ENCODE data around the gene TCF7L2.

The TCF7L2 gene

GRCh38 chr10:113126229-113127201, 176.5 kb downstream of the TCF7L2 start:
- WGBS (ENCODE audit: extremely low coverage, insufficient coverage, insufficient read length), result no CpG with 5 or more reads among the region's 53 CpGs
- H3K36me3 ChIP-seq (ENCODE audit: control insufficient read depth in 1 of 2, insufficient read depth in 2 of 2, low read length in 2 of 2), result no peaks in the 10 kb centered on the region
- no peaks in the 10 kb centered on the region for H3K9me3 ChIP-seq (ENCODE audit: insufficient read depth, low read depth, low read length)
- no peak overlapping the region for H2BK5ac ChIP-seq (ENCODE audit: low read depth, low read length, poor library complexity)
- no peak overlapping the region for H4K91ac ChIP-seq (ENCODE audit: low read depth, low read length)
- no peaks in the 10 kb centered on the region for H3K27me3 ChIP-seq (ENCODE audit: insufficient read depth, low read length)
- H2BK12ac ChIP-seq (ENCODE audit: low read length), result no peak overlapping the region
- H2AK5ac ChIP-seq (ENCODE audit: low read length), result no peak overlapping the region
- peak in 1 of 2 donors; percentile 39 for DNase-seq
- H3K23ac ChIP-seq (ENCODE audit: low read length), result no peak overlapping the region
- H2AFZ ChIP-seq (ENCODE audit: insufficient read depth, low read length, poor library complexity), result no peak overlapping the region
- peak overlapping the region; percentile 51 for H3K4me2 ChIP-seq (ENCODE audit: low read length)
- no peak overlapping the region for H3K18ac ChIP-seq (ENCODE audit: low read length)
- H3K27ac ChIP-seq (ENCODE audit: low read depth, low read length), result no peak overlapping the region
- H3K4me1 ChIP-seq (ENCODE audit: control insufficient read depth in 1 of 2, insufficient read depth in 2 of 2, low read length in 2 of 2), result peaks cover 7 to 12% of the 10 kb centered on the region in 2 experiments
- no peak overlapping the region for H4K12ac ChIP-seq (ENCODE audit: low read depth, low read length)
- peaks cover 5% of the 10 kb centered on the region for H3K79me2 ChIP-seq (ENCODE audit: control insufficient read depth, insufficient read depth, low read length, poor library complexity)
- H4K8ac ChIP-seq (ENCODE audit: low read depth, low read length), result no peak overlapping the region
- no peak overlapping the region for H3K9ac ChIP-seq (ENCODE audit: low read length)
- peak overlapping the region; percentile 53 for H3K4me3 ChIP-seq (ENCODE audit: low read depth, low read length)
- H3K4ac ChIP-seq (ENCODE audit: low read depth, low read length), result no peak overlapping the region
- H3K14ac ChIP-seq (ENCODE audit: low read length), result no peak overlapping the region
- H3K79me1 ChIP-seq (ENCODE audit: low read length), result no peaks in the 10 kb centered on the region
- no peak overlapping the region for H2BK120ac ChIP-seq (ENCODE audit: insufficient read depth, low read length, poor library complexity)

DNA sequence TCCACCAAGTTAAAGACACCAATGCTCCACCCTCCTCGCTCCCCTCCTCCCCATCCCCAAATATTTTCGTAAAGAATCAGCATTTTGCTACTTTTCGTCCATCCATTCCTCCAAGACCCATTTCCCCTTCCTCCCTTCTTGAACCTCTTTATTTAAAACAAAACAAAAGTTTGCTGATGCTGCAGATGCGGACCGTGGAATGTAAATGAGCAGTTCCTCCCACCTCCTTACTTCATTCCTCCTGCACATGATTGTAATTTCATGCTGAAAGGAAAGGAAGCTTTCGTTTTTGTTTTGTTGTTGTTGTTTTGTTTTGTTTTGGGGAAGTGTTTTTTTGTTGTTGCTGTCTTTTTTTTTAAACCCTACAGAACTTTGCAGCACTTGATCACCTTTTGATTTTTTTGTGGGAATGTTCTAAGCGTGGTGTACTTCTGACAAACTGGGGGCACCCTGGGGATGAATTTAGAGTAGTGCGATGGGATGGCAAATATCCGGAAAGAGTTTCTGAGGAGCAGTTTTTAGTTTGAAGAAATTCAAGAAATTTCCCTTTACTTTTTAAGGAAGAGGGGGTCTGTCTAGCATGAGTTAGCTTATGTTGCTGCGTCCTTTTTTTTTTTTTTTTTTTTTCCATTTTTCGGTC, 177.3 kb downstream of the TCF7L2 start:
- H4K12ac ChIP-seq (ENCODE audit: low read depth, low read length), result no peak overlapping the region

GRCh38 chr10:113127901-113128283, 177.8 kb downstream of the TCF7L2 start:
- Histone ChIP-seq H2BK12ac (ENCODE audit: low read length) (no peak overlapping the region), H3K9me3 (ENCODE audit: insufficient read depth, low read depth, low read length) (no peaks in the 10 kb centered on the region), H3K23ac (ENCODE audit: low read length) (no peak overlapping the region), H3K36me3 (ENCODE audit: control insufficient read depth in 1 of 2, insufficient read depth in 2 of 2, low read length in 2 of 2) (no peaks in the 10 kb centered on the region), H3K4me2 (ENCODE audit: low read length) (no peak overlapping the region), H2BK5ac (ENCODE audit: low read depth, low read length, poor library complexity) (no peak overlapping the region), H3K79me1 (ENCODE audit: low read length) (peaks cover 2% of the 10 kb centered on the region), H2BK120ac (ENCODE audit: insufficient read depth, low read length, poor library complexity) (no peak overlapping the region), H4K12ac (ENCODE audit: low read depth, low read length) (no peak overlapping the region), H2AK5ac (ENCODE audit: low read length) (no peak overlapping the region), H3K27me3 (ENCODE audit: insufficient read depth, low read length) (no peaks in the 10 kb centered on the region), H3K9ac (ENCODE audit: low read length) (no peak overlapping the region), H3K4me1 (ENCODE audit: control insufficient read depth in 1 of 2, insufficient read depth in 2 of 2, low read length in 2 of 2) (peaks cover 11 to 16% of the 10 kb centered on the region in 2 experiments), H3K14ac (ENCODE audit: low read length) (no peak overlapping the region), H4K8ac (ENCODE audit: low read depth, low read length) (no peak overlapping the region), H3K4ac (ENCODE audit: low read depth, low read length) (no peak overlapping the region), H3K4me3 (ENCODE audit: low read depth, low read length) (no peak overlapping the region), H4K91ac (ENCODE audit: low read depth, low read length) (no peak overlapping the region), H2AFZ (ENCODE audit: insufficient read depth, low read length, poor library complexity) (no peak overlapping the region), H3K18ac (ENCODE audit: low read length) (no peak overlapping the region), H3K27ac (ENCODE audit: low read depth, low read length) (no peak overlapping the region), H3K79me2 (ENCODE audit: control insufficient read depth, insufficient read depth, low read length, poor library complexity) (peaks cover 5% of the 10 kb centered on the region)
- WGBS (ENCODE audit: extremely low coverage, insufficient coverage, insufficient read length), result no CpG with 5 or more reads among the region's 6 CpGs
- no peak for DNase-seq

More for the DNA sequence above, 177.3 kb downstream of the TCF7L2 start:
- DNase-seq, result no peak
- WGBS (ENCODE audit: extremely low coverage, insufficient coverage, insufficient read length), result no CpG with 5 or more reads among the region's 11 CpGs
- H3K23ac ChIP-seq (ENCODE audit: low read length), result no peak overlapping the region
- no peak overlapping the region for H2BK120ac ChIP-seq (ENCODE audit: insufficient read depth, low read length, poor library complexity)
- H3K27ac ChIP-seq (ENCODE audit: low read depth, low read length), result no peak overlapping the region
- H3K18ac ChIP-seq (ENCODE audit: low read length), result no peak overlapping the region
- no peak overlapping the region for H4K91ac ChIP-seq (ENCODE audit: low read depth, low read length)
- peaks cover 7 to 13% of the 10 kb centered on the region in 2 experiments for H3K4me1 ChIP-seq (ENCODE audit: control insufficient read depth in 1 of 2, insufficient read depth in 2 of 2, low read length in 2 of 2)
- no peak overlapping the region for H2AK5ac ChIP-seq (ENCODE audit: low read length)
- H3K9me3 ChIP-seq (ENCODE audit: insufficient read depth, low read depth, low read length), result no peaks in the 10 kb centered on the region
- no peak overlapping the region for H4K8ac ChIP-seq (ENCODE audit: low read depth, low read length)
- H3K4me3 ChIP-seq (ENCODE audit: low read depth, low read length), result no peak overlapping the region
- H3K9ac ChIP-seq (ENCODE audit: low read length), result no peak overlapping the region
- H3K14ac ChIP-seq (ENCODE audit: low read length), result no peak overlapping the region
- no peaks in the 10 kb centered on the region for H3K79me1 ChIP-seq (ENCODE audit: low read length)
- no peak overlapping the region for H2BK5ac ChIP-seq (ENCODE audit: low read depth, low read length, poor library complexity)
- no peaks in the 10 kb centered on the region for H3K27me3 ChIP-seq (ENCODE audit: insufficient read depth, low read length)
- H2BK12ac ChIP-seq (ENCODE audit: low read length), result no peak overlapping the region
- no peaks in the 10 kb centered on the region for H3K36me3 ChIP-seq (ENCODE audit: control insufficient read depth in 1 of 2, insufficient read depth in 2 of 2, low read length in 2 of 2)
- peak overlapping the region; percentile 1 for H3K4me2 ChIP-seq (ENCODE audit: low read length)
- H2AFZ ChIP-seq (ENCODE audit: insufficient read depth, low read length, poor library complexity), result no peak overlapping the region
- H3K4ac ChIP-seq (ENCODE audit: low read depth, low read length), result no peak overlapping the region
- peaks cover 5% of the 10 kb centered on the region for H3K79me2 ChIP-seq (ENCODE audit: control insufficient read depth, insufficient read depth, low read length, poor library complexity)

- peaks cover 7% of the 10 kb centered on the region for H3K79me2 ChIP-seq (ENCODE audit: control insufficient read depth, insufficient read depth, low read length, poor library complexity)
- no CpG with 5 or more reads among the region's 11 CpGs for WGBS (ENCODE audit: extremely low coverage, insufficient coverage, insufficient read length)
Observed at GRCh38 chr10:113128450-113129070, 178.5 kb downstream of the TCF7L2 start.

More at GRCh38 chr10:113128450-113129070, 178.5 kb downstream of the TCF7L2 start:
- Histone ChIP-seq H3K18ac (ENCODE audit: low read length) (peak overlapping the region; percentile 39), H3K4me3 (ENCODE audit: low read depth, low read length) (no peak overlapping the region), H2BK5ac (ENCODE audit: low read depth, low read length, poor library complexity) (no peak overlapping the region), H3K36me3 (ENCODE audit: control insufficient read depth in 1 of 2, insufficient read depth in 2 of 2, low read length in 2 of 2) (no peaks in the 10 kb centered on the region), H3K4me2 (ENCODE audit: low read length) (no peak overlapping the region), H4K8ac (ENCODE audit: low read depth, low read length) (no peak overlapping the region), H2AFZ (ENCODE audit: insufficient read depth, low read length, poor library complexity) (no peak overlapping the region), H3K4ac (ENCODE audit: low read depth, low read length) (peak overlapping the region; percentile 3), H2BK120ac (ENCODE audit: insufficient read depth, low read length, poor library complexity) (no peak overlapping the region), H3K9me3 (ENCODE audit: insufficient read depth, low read depth, low read length) (no peaks in the 10 kb centered on the region), H4K12ac (ENCODE audit: low read depth, low read length) (no peak overlapping the region), H3K14ac (ENCODE audit: low read length) (peak overlapping the region; percentile 4), H2AK5ac (ENCODE audit: low read length) (no peak overlapping the region), H3K23ac (ENCODE audit: low read length) (no peak overlapping the region), H3K27ac (ENCODE audit: low read depth, low read length) (no peak overlapping the region), H3K27me3 (ENCODE audit: insufficient read depth, low read length) (no peaks in the 10 kb centered on the region), H2BK12ac (ENCODE audit: low read length) (no peak overlapping the region), H3K79me1 (ENCODE audit: low read length) (peaks cover 5% of the 10 kb centered on the region), H3K4me1 (ENCODE audit: control insufficient read depth in 1 of 2, insufficient read depth in 2 of 2, low read length in 2 of 2) (peaks cover 15 to 21% of the 10 kb centered on the region in 2 experiments), H4K91ac (ENCODE audit: low read depth, low read length) (no peak overlapping the region), H3K9ac (ENCODE audit: low read length) (no peak overlapping the region)
- DNase-seq, result no peak
